SK-N-SH (cell line): ENCODE measurements around the gene ABLIM2. TPM values are rescaled to one million over a fixed set of nuclear protein-coding genes. Genes with fewer than 3 reads are reported as not detected.

Source experiments
- CTCF ChIA-PET: fragments of 300-600, 350-600 bp; formaldehyde crosslinking; extraction: SDS; loops from one replicate; lab custom pipeline; 2021; lab: Yijun Ruan, JAX
- POLR2A ChIA-PET: fragments of 350-600 bp; sonication (Branson Sonifier 250); formaldehyde crosslinking; extraction: SDS; loops from one replicate; lab custom pipeline; 2020; ENCODE audit warnings: antibody characterized with exemption, inconsistent platforms; lab: Yijun Ruan, JAX
- DNase-seq: peaks from one replicate; pipeline ENCODE4 v3.0.0; 2012
- H2AFZ ChIP-seq: fragments of 200-600 bp; sonication (generic); 2 replicates; pipeline ENCODE4 v1.8.1; 2016; ENCODE audit warnings: antibody characterized with exemption, mild to moderate bottlenecking, low read depth
- H3F3A ChIP-seq: fragments of 200-600 bp; sonication (generic); replicated peaks from 2 replicates; pipeline ENCODE3; 2016; ENCODE audit warnings: antibody characterized with exemption, mild to moderate bottlenecking; ENCODE audit not compliant: insufficient read depth
- H3K27ac ChIP-seq, 2 experiments: fragments of 200-500 bp in 1 of 2; fragments of 200-600 bp in 1 of 2; sonication (Bioruptor generic) in 1 of 2; sonication (generic), shearing (Covaris generic) in 1 of 2; 2 replicates each; pipeline versions ENCODE4 v1.5.1 to v1.6.1; 2014 to 2016; ENCODE audit warnings: low read depth in 2 of 2, inconsistent platforms in 1 of 2, low read length in 1 of 2, mild to moderate bottlenecking in 1 of 2, mixed read lengths in 1 of 2
- H3K27me3 ChIP-seq: fragments of 200-600 bp; sonication (generic), shearing (Covaris generic); 2 replicates; pipeline ENCODE4 v1.6.1; 2016; ENCODE audit warnings: mixed run types; ENCODE audit not compliant: insufficient read depth
- H3K36me3 ChIP-seq, 2 experiments: fragments of 200-500 bp in 1 of 2; fragments of 200-600 bp in 1 of 2; sonication (Bioruptor generic) in 1 of 2; sonication (generic) in 1 of 2; replicated peaks in 1 of 2; 2 replicates each; pipeline versions ENCODE3 to v1.5.1; 2014 to 2016; ENCODE audit warnings: low read length in 1 of 2, mild to moderate bottlenecking in 1 of 2; ENCODE audit not compliant: insufficient read depth in 2 of 2, control insufficient read depth in 1 of 2
- H3K4me1 ChIP-seq, 2 experiments: fragments of 200-500 bp in 1 of 2; fragments of 200-600 bp in 1 of 2; sonication (Bioruptor generic) in 1 of 2; sonication (generic), shearing (Covaris generic) in 1 of 2; 2 replicates each; pipeline versions ENCODE4 v1.5.1 to v1.6.1; 2014 to 2016; ENCODE audit warnings: low read depth in 1 of 2, low read length in 1 of 2, mixed run types in 1 of 2; ENCODE audit not compliant: insufficient read depth in 2 of 2, control insufficient read depth in 1 of 2
- H3K4me2 ChIP-seq: fragments of 200-600 bp; sonication (generic), shearing (Covaris generic); 2 replicates; pipeline ENCODE4 v1.6.1; 2017; ENCODE audit warnings: mixed run types
- H3K4me3 ChIP-seq, 2 experiments: fragments of 200-500 bp in 1 of 2; fragments of 200-600 bp in 1 of 2; sonication (Bioruptor generic) in 1 of 2; sonication (generic), shearing (Covaris generic) in 1 of 2; 2 replicates each; pipeline versions ENCODE4 v1.5.1 to v1.8.1; 2014 to 2016; ENCODE audit warnings: low read depth in 2 of 2, inconsistent platforms in 1 of 2, low read length in 1 of 2, mild to moderate bottlenecking in 1 of 2, mixed read lengths in 1 of 2, moderate library complexity in 1 of 2
- H3K79me2 ChIP-seq: fragments of 200-600 bp; sonication (generic); 2 replicates; pipeline ENCODE4 v1.8.1; 2017; ENCODE audit warnings: mild to moderate bottlenecking; ENCODE audit not compliant: insufficient read depth
- H3K9ac ChIP-seq: fragments of 200-600 bp; sonication (generic); 2 replicates; pipeline ENCODE4 v1.6.1; 2017; ENCODE audit warnings: mixed run types
- H3K9me2 ChIP-seq: fragments of 200-600 bp; sonication (generic); 2 replicates; pipeline ENCODE4 v1.6.1; 2017; ENCODE audit warnings: mixed run types
- H3K9me3 ChIP-seq: fragments of 200-600 bp; sonication (generic); 2 replicates; pipeline ENCODE4 v1.6.1; 2017; ENCODE audit warnings: mixed run types, mild to moderate bottlenecking, moderate library complexity
- H4K20me1 ChIP-seq: fragments of 200-600 bp; sonication (generic); 2 replicates; pipeline ENCODE4 v1.6.1; 2017; ENCODE audit warnings: mild to moderate bottlenecking, mixed run types; ENCODE audit not compliant: insufficient read depth
- ELF1 ChIP-seq: IDR thresholded peaks from 2 replicates; pipeline ENCODE4 v1.4.0; 2012
- FOSL2 ChIP-seq: IDR thresholded peaks from 2 replicates; pipeline ENCODE4 v1.4.0; 2012; ENCODE audit warnings: low read depth, mild to moderate bottlenecking, moderate library complexity, borderline replicate concordance
- FOXJ3 ChIP-seq: sonication (generic); formaldehyde crosslinking; IDR thresholded peaks from 2 replicates; pipeline ENCODE4 v1.5.1; 2020; ENCODE audit warnings: mild to moderate bottlenecking, missing genetic modification reagents
- IRF3 ChIP-seq: fragments of 150-350 bp; IDR thresholded peaks from 2 replicates; pipeline ENCODE4 v1.6.1; 2016; ENCODE audit warnings: mild to moderate bottlenecking, low read depth, low read length
- JUND ChIP-seq: IDR thresholded peaks from 2 replicates; pipeline ENCODE4 v1.4.0; 2012
- MAX ChIP-seq: IDR thresholded peaks from 2 replicates; pipeline ENCODE4 v1.4.0; 2012; ENCODE audit warnings: low read depth
- RAD21 ChIP-seq: IDR thresholded peaks from 2 replicates; pipeline ENCODE4 v1.6.1; 2012; ENCODE audit warnings: mild to moderate bottlenecking, low read length
- RCOR1 ChIP-seq: fragments of 150-350 bp; IDR thresholded peaks from 2 replicates; pipeline ENCODE4 v1.6.1; 2017; ENCODE audit warnings: antibody characterized with exemption, low read length
- SIN3A ChIP-seq: IDR thresholded peaks from 2 replicates; pipeline ENCODE4 v1.6.1; 2012; ENCODE audit warnings: low read depth, mild to moderate bottlenecking, low read length, moderate library complexity, borderline replicate concordance
- TAF1 ChIP-seq: IDR thresholded peaks from 2 replicates; pipeline ENCODE4 v1.6.1; 2012; ENCODE audit warnings: low read depth, mild to moderate bottlenecking, low read length, moderate library complexity, borderline replicate concordance
- TCF12 ChIP-seq: IDR thresholded peaks from 2 replicates; pipeline ENCODE4 v1.4.0; 2012
- USF1 ChIP-seq: IDR thresholded peaks from 2 replicates; pipeline ENCODE4 v1.4.0; 2012; ENCODE audit warnings: low read depth, borderline replicate concordance
- USF2 ChIP-seq: fragments of 150-350 bp; IDR thresholded peaks from 2 replicates; pipeline ENCODE4 v1.6.1; 2017; ENCODE audit warnings: antibody characterized with exemption, low read length, low read depth, borderline replicate concordance
- YY1 ChIP-seq: IDR thresholded peaks from 2 replicates; pipeline ENCODE4 v1.4.0; 2012; ENCODE audit warnings: low read depth, mild to moderate bottlenecking
- ZBTB33 ChIP-seq: IDR thresholded peaks from 2 replicates; pipeline ENCODE4 v1.4.0; 2012; ENCODE audit warnings: low read depth, borderline replicate concordance
- WGBS: methylation state at CpG from one replicate; pipeline ENCODE4 v1.1.6; 2017; ENCODE audit warnings: low lambda C conversion rate; 5-methylcytosine and 5-hydroxymethylcytosine counted together
- polyA plus RNA-seq, 3 experiments: library from polyadenylated mRNA; depleted of rRNA; stranded (reverse); fragments of >200 nt; gene quantifications; 2 replicates each; pipeline ENCODE4 v1.2.3, GENCODE V29; 2012

The ABLIM2 gene
- polyA plus RNA-seq, 1 of the 3 experiments (the other 2 are of a cell fraction) = 0.53 TPM

GRCh38 chr4:8117278-8117682 lies 41.3 kb downstream of the ABLIM2 start:
- Histone ChIP-seq H3K4me2 (no peak overlapping the region), H3K4me1 (peaks cover 0 to 53% of the 10 kb centered on the region in 2 experiments; a peak in 1 of 4 replicates), H3K9me3 (no peaks in the 10 kb centered on the region), H3F3A (no peaks in the 10 kb centered on the region), H3K27ac (no peak overlapping the region; a peak in 1 of 4 replicates), H2AFZ (no peak overlapping the region), H3K9ac (no peak overlapping the region), H4K20me1 (no peaks in the 10 kb centered on the region), H3K36me3 (no peaks in the 10 kb centered on the region), H3K9me2 (no peaks in the 10 kb centered on the region), H3K27me3 (no peaks in the 10 kb centered on the region), H3K4me3 (no peak overlapping the region), H3K79me2 (no peaks in the 10 kb centered on the region)
- TF ChIP-seq ELF1 (no peak), ZBTB33 (no peak), FOXJ3 (CRISPR knock-in tag) (no peak)
- CTCF ChIA-PET = interaction anchor here (1.8 kb wide), 1 partner anchor 30 kb away, joined by 5 read pairs; no protein-coding TSS in a partner anchor
- peak; percentile 73 for DNase-seq
- 67% methylated on average over 4 of the region's 4 CpGs for WGBS
- POLR2A ChIA-PET = no interaction called here

- CTCF ChIA-PET = interaction anchor here (1.4 kb wide), 1 partner anchor 8 kb away, joined by 4 read pairs; no protein-coding TSS in a partner anchor
- no peak overlapping the region for H2AFZ ChIP-seq
- no peaks in the 10 kb centered on the region for H3F3A ChIP-seq
- no peak overlapping the region for H3K4me2 ChIP-seq
- no peaks in the 10 kb centered on the region for H3K27me3 ChIP-seq
- no peaks in the 10 kb centered on the region for H3K9me3 ChIP-seq
- DNase-seq = no peak
- H3K9ac ChIP-seq = no peak overlapping the region
- TF ChIP-seq TCF12 (no peak), IRF3 (no peak), FOSL2 (no peak), RAD21 (no peak), USF2 (no peak), RCOR1 (no peak), USF1 (no peak), JUND (no peak), TAF1 (no peak), MAX (no peak), SIN3A (no peak), YY1 (no peak)
- no peaks in the 10 kb centered on the region for H3K36me3 ChIP-seq
- H3K9me2 ChIP-seq = no peaks in the 10 kb centered on the region
- H3K4me3 ChIP-seq = no peak overlapping the region
- H3K4me1 ChIP-seq = peaks cover 0 to 39% of the 10 kb centered on the region in 2 experiments; a peak in 1 of 4 replicates
- POLR2A ChIA-PET = no interaction called here
- H3K27ac ChIP-seq = no peak overlapping the region
- no peaks in the 10 kb centered on the region for H3K79me2 ChIP-seq
- WGBS = 43% methylated on average over 4 of the region's 8 CpGs
- H4K20me1 ChIP-seq = no peaks in the 10 kb centered on the region
Measured at GRCh38 chr4:8115916-8116315, 42.7 kb downstream of the ABLIM2 start.
